Measurements from ENCODE around the gene TANGO6.
"Not testable (repeated sequence)": the region's sequence is repeated elsewhere in the genome, so short reads cannot be mapped to it uniquely, and the experiment has no call there.

TANGO6 gene

GRCh38 chr16:69039333-69039941 lies 196.1 kb downstream of the TANGO6 start:
- DNase-seq (ENCODE audit: low read depth, low spot score) = peak; percentile 55

GRCh38 chr16:69040144-69040909 lies 197.0 kb downstream of the TANGO6 start:
- TF ChIP-seq CTCF (IDR thresholded peaks at IDR 0.05; ENCODE audit: low read depth, low read length) = no peak
- no peak overlapping the region for H3K4me3 ChIP-seq (ENCODE audit: low read depth, low read length)
- DNase-seq (ENCODE audit: low read depth, low spot score) = peak; percentile 42
- in situ Hi-C loops (cut with HindIII; ENCODE audit: low sequenced_read_pairs) = no loop called here

More at GRCh38 chr16:69039333-69039941, 196.1 kb downstream of the TANGO6 start:
- H3K4me3 ChIP-seq (ENCODE audit: low read depth, low read length) = no peak overlapping the region
- in situ Hi-C loops (cut with HindIII; ENCODE audit: low sequenced_read_pairs) = no loop called here
- no peak for TF ChIP-seq CTCF (IDR thresholded peaks at IDR 0.05; ENCODE audit: low read depth, low read length)

DNA sequence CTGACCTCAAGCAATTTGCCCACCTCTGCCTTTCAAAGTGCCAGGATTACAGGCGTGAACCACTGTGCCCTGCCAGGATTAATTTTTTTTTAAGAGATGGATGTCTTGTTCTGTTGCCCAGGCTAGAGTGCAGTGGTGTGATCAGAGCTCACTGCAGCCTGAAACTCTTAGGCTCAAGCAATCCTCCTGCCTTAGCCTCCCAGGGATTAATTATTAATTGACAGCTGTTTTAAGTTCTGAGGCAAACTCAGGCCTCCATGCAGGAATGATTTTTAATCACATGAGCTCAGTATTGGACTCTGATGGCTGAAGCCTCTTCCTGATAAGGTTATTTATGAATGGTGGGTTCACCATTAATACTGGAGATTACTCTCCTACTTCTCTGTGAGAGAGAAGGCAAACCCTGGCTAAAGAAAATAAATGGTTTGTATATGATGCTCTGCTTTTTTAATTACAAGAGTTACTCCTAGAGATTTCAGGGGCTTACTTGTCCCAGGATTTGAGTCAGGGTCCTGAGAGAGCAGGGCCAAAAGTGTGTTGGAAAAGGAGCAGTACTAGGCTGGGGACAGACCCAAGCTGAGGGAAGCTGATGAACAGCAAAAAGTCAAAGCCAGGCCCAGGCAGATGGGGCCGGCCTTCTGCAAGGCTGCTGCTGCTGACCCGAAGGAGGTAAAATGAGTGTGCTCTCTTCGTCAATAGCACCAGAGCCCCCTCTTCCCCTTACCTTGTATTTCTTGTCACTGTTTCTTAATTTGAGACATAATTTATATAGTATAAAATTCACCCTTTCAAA lies 205.2 kb downstream of the TANGO6 start:
- in situ Hi-C loops (cut with HindIII; ENCODE audit: low sequenced_read_pairs) = no loop called here
- no peak for DNase-seq (ENCODE audit: low read depth, low spot score)
- no peak for TF ChIP-seq CTCF (IDR thresholded peaks at IDR 0.05; ENCODE audit: low read depth, low read length)
- H3K4me3 ChIP-seq (ENCODE audit: low read depth, low read length) = no peak overlapping the region

- in situ Hi-C loops (cut with HindIII; ENCODE audit: low sequenced_read_pairs) = no loop called here
- H3K4me3 ChIP-seq (ENCODE audit: low read depth, low read length) = no peak overlapping the region
- TF ChIP-seq CTCF (IDR thresholded peaks at IDR 0.05; ENCODE audit: low read depth, low read length) = no peak
- DNase-seq (ENCODE audit: low read depth, low spot score) = peak; percentile 66
These were observed 205.8 kb downstream of the TANGO6 start for GRCh38 chr16:69049146-69049545.

DNA sequence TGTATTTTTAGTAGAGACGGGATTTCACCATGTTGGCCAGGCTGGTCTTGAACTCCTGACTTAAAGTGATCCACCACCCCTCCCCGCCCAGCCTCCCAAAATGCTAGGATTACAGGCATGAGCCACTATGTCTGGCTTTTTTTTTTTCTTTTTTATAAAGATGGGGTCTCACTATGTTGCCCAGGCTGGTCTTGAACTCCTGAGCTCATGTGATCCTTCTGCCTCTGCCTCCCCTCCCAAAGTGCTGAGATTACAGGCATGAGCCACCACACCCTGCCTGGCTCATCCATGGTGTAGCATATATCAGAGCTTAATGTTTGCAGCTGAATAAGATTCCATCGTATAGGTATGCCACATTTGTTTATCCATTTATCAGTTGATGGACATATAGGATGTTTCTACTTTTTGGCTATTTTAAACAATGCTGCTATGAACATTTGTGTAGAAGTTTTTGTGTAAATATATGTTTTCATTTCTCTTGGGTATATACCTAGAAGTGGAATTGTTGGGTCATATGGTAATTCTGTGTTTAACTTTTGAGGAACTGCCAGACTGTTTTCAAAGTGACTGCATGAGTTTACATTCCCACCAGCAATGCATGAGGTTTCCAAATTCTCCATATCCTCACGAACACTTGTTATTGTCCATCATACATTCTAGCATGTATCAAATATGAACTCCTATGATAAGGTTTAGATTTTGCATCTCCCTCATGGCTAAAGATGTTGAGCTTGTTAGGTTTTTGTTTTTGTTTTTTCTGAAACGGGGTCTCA lies 206.5 kb downstream of the TANGO6 start:
- in situ Hi-C loops (cut with HindIII; ENCODE audit: low sequenced_read_pairs) = no loop called here
- DNase-seq (ENCODE audit: low read depth, low spot score) = peak; percentile 17
- H3K4me3 ChIP-seq (ENCODE audit: low read depth, low read length) = no peak overlapping the region
- no peak for TF ChIP-seq CTCF (IDR thresholded peaks at IDR 0.05; ENCODE audit: low read depth, low read length)

- DNase-seq (ENCODE audit: low read depth, low spot score); H3K4me3 ChIP-seq (ENCODE audit: low read depth, low read length); in situ Hi-C loops (cut with HindIII; ENCODE audit: low sequenced_read_pairs): not testable (repeated sequence)
These were observed 208.1 kb downstream of the TANGO6 start for GRCh38 chr16:69051517-69051830.

All from astrocyte of the spinal cord (primary cell).